K562 (cell line): Measurements from ENCODE around the gene KCNK7. TPM values are rescaled to one million over a fixed set of nuclear protein-coding genes. Genes with fewer than 3 reads are reported as not detected.
A peak's percentile ranks its signal among the peaks of the same experiment; 100 is the strongest.

Source experiments
- ARID1B ChIP-seq: fragments of 450-650 bp; IDR thresholded peaks from 2 replicates; pipeline ENCODE4 v1.6.1; 2016; ENCODE audit warnings: antibody characterized with exemption, mild to moderate bottlenecking, inconsistent platforms
- ATF7 ChIP-seq: fragments of 450-650 bp; IDR thresholded peaks from 2 replicates; pipeline ENCODE4 v1.7.1; 2014; ENCODE audit warnings: mild to moderate bottlenecking, moderate library complexity
- CBFA2T2 ChIP-seq: fragments of 450-650 bp; conservative IDR thresholded peaks from 2 replicates; pipeline ENCODE4 v1.6.1; 2017; ENCODE audit warnings: mild to moderate bottlenecking
- CTBP1 ChIP-seq: fragments of 450-650 bp; IDR thresholded peaks from 2 replicates; pipeline ENCODE4 v1.6.1; 2016; ENCODE audit warnings: borderline replicate concordance
- CXXC5 ChIP-seq: fragments of 250-450 bp; sonication (Bioruptor Pico); IDR thresholded peaks from 2 replicates; pipeline ENCODE4 v1.8.0; 2022; ENCODE audit warnings: inconsistent platforms, mild to moderate bottlenecking, moderate library complexity
- GATAD2A ChIP-seq: fragments of 450-650 bp; IDR thresholded peaks from 2 replicates; pipeline ENCODE4 v1.6.1; 2017
- NR2C2 ChIP-seq, 2 experiments: fragments of 200-800 bp in 1 of 2; sonication (Bioruptor generic) in 1 of 2; sonication (generic) in 1 of 2; formaldehyde crosslinking in 1 of 2; IDR thresholded peaks; 2 replicates each; pipeline versions ENCODE4 v1.6.1 to v1.8.0; 2016 to 2022; ENCODE audit warnings: mild to moderate bottlenecking in 1 of 2, missing compliant biosample characterization in 1 of 2, missing genetic modification characterization in 1 of 2, missing genetic modification reagents in 1 of 2
- PML ChIP-seq: IDR thresholded peaks from 2 replicates; pipeline ENCODE4 v1.6.1; 2012; ENCODE audit warnings: low read length, inconsistent platforms
- SMARCC2 ChIP-seq: fragments of 450-650 bp; IDR thresholded peaks from 2 replicates; pipeline ENCODE4 v1.6.1; 2017; ENCODE audit warnings: antibody characterized with exemption, moderate library complexity, mild to moderate bottlenecking, low read depth
- U2AF1 ChIP-seq: fragments of 200-400 bp; formaldehyde crosslinking; optimal IDR thresholded peaks from 2 replicates; pipeline ENCODE3; 2017; ENCODE audit warnings: mild to moderate bottlenecking, low read depth, low read length, moderate library complexity
- ZC3H8 ChIP-seq: fragments of 450-650 bp; IDR thresholded peaks from 2 replicates; pipeline ENCODE4 v1.6.1; 2017
- ZFP1 ChIP-seq: fragments of 450-650 bp; formaldehyde crosslinking; IDR thresholded peaks from 2 replicates; pipeline ENCODE4 v1.4.0; 2020; ENCODE audit warnings: mild to moderate bottlenecking, mixed read lengths
- ZNF764 ChIP-seq: fragments of 250-450 bp; sonication (Bioruptor Pico); IDR thresholded peaks from 2 replicates; pipeline ENCODE4 v1.4.0; 2020; ENCODE audit warnings: low read depth, mild to moderate bottlenecking, moderate library complexity
- polyA plus RNA-seq, 8 experiments: library from polyadenylated mRNA; depleted of rRNA in 4 of 8; stranded (reverse) in 5 of 8; unstranded in 3 of 8; fragments of >200 nt; fragmentation: Nextera tagmentation in 2 of 8; fragmentation: Illumina TruSeq in 1 of 8; extraction: Ambion mirVana in 2 of 8; extraction: Trizol in 1 of 8; gene quantifications; 2 replicates each; pipeline versions ENCODE4 v1.2.1 to v1.2.3, GENCODE V29; 2011 to 2014; ENCODE audit warnings: inconsistent platforms in 1 of 8, missing spikeins in 1 of 8
- total RNA-seq, 7 experiments: library from RNA; depleted of rRNA in 6 of 7; stranded (reverse); fragments of >200 nt in 6 of 7; fragmentation: Illumina TruSeq in 2 of 7; extraction: Trizol in 2 of 7; gene quantifications; 2 replicates each; pipeline versions ENCODE4 v1.2.1 to v1.2.3, GENCODE V29; 2011 to 2021; ENCODE audit warnings: low replicate concordance in 1 of 7
- TF ChIP-seq, protein P1 (sequence below): sonication (generic); formaldehyde crosslinking; IDR thresholded peaks from 2 replicates; pipeline ENCODE4 v1.8.1; 2023; ENCODE audit warnings: missing genetic modification reagents, mild to moderate bottlenecking, borderline replicate concordance
- TF ChIP-seq, protein P2 (sequence below): fragments of 250-450 bp; sonication (Bioruptor Pico); IDR thresholded peaks from 2 replicates; pipeline ENCODE4 v1.5.0; 2021; ENCODE audit warnings: mild to moderate bottlenecking, borderline replicate concordance
- TF ChIP-seq, protein P3 (sequence below), 2 experiments: fragments of 450-650 bp in 1 of 2; sonication (generic) in 1 of 2; formaldehyde crosslinking; conservative IDR thresholded peaks; 2 replicates each; pipeline versions ENCODE4 v1.4.0 to v1.8.1; 2020 to 2022; ENCODE audit warnings: mild to moderate bottlenecking in 1 of 2, missing genetic modification reagents in 1 of 2

Gene KCNK7
- total and polyA plus RNA-seq, 9 of the 15 experiments (the other 6 are each of a cell fraction or from before 2014, with no cell fraction given) = 0.07 to 0.40 TPM; not detected in 7

DNA sequence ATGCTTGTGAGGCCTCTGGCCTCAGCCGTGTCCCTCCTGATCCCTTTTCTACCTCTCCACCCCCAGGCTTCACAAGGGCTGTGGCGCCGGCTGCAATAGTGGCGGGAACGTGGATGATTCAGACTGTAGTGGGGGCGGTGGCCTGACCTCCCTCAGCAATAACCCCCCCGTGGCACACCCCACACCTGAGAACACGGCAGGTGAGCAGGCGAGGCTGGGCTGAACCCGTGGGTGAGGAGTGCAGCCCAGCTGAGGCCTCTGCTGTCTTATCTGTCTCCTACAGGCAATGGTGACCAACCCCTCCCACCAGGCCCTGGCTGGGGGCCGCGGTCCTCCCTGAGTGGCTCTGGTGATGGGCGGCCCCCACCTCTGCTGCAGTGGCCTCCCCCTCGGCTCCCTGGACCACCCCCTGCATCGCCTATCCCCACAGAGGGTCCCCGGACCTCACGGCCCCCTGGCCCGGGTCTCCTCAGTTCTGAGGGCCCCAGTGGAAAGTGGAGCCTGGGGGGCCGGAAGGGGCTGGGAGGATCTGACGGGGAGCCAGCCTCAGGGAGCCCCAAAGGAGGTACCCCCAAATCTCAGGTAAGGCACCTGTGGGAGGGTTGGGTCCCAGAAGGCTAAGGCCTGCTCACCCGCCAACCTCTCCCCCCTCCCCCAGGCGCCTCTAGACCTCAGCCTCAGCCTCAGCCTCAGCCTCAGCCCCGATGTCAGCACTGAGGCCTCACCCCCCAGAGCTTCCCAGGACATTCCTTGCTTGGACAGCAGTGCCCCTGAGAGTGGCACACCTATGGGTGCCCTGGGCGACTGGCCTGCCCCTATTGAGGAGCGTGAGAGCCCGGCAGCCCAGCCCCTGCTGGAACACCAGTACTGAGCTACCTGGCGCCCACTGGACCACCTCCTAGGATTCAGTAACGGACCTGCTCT lies 40.8 kb upstream of the KCNK7 start (continued):
- TF ChIP-seq, protein P1, sequence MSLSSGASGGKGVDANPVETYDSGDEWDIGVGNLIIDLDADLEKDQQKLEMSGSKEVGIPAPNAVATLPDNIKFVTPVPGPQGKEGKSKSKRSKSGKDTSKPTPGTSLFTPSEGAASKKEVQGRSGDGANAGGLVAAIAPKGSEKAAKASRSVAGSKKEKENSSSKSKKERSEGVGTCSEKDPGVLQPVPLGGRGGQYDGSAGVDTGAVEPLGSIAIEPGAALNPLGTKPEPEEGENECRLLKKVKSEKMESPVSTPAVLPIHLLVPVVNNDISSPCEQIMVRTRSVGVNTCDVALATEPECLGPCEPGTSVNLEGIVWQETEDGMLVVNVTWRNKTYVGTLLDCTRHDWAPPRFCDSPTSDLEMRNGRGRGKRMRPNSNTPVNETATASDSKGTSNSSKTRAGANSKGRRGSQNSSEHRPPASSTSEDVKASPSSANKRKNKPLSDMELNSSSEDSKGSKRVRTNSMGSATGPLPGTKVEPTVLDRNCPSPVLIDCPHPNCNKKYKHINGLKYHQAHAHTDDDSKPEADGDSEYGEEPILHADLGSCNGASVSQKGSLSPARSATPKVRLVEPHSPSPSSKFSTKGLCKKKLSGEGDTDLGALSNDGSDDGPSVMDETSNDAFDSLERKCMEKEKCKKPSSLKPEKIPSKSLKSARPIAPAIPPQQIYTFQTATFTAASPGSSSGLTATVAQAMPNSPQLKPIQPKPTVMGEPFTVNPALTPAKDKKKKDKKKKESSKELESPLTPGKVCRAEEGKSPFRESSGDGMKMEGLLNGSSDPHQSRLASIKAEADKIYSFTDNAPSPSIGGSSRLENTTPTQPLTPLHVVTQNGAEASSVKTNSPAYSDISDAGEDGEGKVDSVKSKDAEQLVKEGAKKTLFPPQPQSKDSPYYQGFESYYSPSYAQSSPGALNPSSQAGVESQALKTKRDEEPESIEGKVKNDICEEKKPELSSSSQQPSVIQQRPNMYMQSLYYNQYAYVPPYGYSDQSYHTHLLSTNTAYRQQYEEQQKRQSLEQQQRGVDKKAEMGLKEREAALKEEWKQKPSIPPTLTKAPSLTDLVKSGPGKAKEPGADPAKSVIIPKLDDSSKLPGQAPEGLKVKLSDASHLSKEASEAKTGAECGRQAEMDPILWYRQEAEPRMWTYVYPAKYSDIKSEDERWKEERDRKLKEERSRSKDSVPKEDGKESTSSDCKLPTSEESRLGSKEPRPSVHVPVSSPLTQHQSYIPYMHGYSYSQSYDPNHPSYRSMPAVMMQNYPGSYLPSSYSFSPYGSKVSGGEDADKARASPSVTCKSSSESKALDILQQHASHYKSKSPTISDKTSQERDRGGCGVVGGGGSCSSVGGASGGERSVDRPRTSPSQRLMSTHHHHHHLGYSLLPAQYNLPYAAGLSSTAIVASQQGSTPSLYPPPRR (CRISPR knock-in tag) = no peak
- peak; percentile 62; the same call in 1 of the 2 replicates for TF ChIP-seq PML
- TF ChIP-seq CTBP1 = peak; percentile 90
- peak; percentile 95 for TF ChIP-seq ARID1B
- no peak for TF ChIP-seq U2AF1
- TF ChIP-seq NR2C2 (CRISPR knock-in tag; IDR thresholded peaks at IDR 0.05) = no peak
- peak; percentile 23; the same call in 1 of the 2 replicates for TF ChIP-seq NR2C2 (tag; IDR thresholded peaks at IDR 0.05)
- peak; percentile 57 for TF ChIP-seq CXXC5 (CRISPR knock-in tag)
- TF ChIP-seq CBFA2T2 = peak; percentile 92
- TF ChIP-seq ZFP1 = no peak
- TF ChIP-seq ZNF764 = no peak
- TF ChIP-seq, protein P2, sequence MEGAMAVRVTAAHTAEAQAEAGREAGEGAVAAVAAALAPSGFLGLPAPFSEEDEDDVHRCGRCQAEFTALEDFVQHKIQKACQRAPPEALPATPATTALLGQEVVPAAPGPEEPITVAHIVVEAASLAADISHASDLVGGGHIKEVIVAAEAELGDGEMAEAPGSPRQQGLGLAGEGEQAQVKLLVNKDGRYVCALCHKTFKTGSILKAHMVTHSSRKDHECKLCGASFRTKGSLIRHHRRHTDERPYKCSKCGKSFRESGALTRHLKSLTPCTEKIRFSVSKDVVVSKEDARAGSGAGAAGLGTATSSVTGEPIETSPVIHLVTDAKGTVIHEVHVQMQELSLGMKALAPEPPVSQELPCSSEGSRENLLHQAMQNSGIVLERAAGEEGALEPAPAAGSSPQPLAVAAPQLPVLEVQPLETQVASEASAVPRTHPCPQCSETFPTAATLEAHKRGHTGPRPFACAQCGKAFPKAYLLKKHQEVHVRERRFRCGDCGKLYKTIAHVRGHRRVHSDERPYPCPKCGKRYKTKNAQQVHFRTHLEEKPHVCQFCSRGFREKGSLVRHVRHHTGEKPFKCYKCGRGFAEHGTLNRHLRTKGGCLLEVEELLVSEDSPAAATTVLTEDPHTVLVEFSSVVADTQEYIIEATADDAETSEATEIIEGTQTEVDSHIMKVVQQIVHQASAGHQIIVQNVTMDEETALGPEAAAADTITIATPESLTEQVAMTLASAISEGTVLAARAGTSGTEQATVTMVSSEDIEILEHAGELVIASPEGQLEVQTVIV = no peak
- TF ChIP-seq ATF7 = peak; percentile 30; the same call in 1 of the 2 replicates
- no peak for TF ChIP-seq ZC3H8
- TF ChIP-seq SMARCC2 = peak; percentile 49; the same call in 1 of the 2 replicates
- TF ChIP-seq GATAD2A = peak; percentile 87; the same call in 1 of the 2 replicates
- TF ChIP-seq, protein P3, sequence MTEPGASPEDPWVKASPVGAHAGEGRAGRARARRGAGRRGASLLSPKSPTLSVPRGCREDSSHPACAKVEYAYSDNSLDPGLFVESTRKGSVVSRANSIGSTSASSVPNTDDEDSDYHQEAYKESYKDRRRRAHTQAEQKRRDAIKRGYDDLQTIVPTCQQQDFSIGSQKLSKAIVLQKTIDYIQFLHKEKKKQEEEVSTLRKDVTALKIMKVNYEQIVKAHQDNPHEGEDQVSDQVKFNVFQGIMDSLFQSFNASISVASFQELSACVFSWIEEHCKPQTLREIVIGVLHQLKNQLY (CRISPR knock-in tag; conservative IDR thresholded peaks at IDR 0.05) = no peak
